ENCODE results near the gene TMEM131.

DNA sequence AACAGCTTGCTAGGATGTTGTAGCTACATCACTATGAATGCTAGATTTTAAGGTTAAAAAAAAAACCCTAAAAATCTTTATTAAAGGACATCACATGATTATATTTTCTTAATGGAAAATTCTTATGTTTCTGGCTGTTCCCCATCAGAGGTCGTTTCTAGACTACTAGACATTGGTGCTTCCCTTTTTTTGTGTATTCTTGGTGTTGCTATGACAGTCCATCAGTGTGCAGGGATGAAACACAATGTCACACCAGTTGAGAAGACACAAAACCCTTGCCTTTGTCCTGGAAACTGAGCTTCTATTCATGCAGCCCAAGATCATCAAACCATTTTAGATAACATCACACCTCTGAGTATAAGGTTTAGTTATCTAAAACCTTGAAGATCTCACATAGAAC, 19.9 kb upstream of the TMEM131 start:
- no peak for TF ChIP-seq POLR2AphosphoS5 (IDR thresholded peaks at IDR 0.05; ENCODE audit: low read depth)
- TF ChIP-seq, protein P1, sequence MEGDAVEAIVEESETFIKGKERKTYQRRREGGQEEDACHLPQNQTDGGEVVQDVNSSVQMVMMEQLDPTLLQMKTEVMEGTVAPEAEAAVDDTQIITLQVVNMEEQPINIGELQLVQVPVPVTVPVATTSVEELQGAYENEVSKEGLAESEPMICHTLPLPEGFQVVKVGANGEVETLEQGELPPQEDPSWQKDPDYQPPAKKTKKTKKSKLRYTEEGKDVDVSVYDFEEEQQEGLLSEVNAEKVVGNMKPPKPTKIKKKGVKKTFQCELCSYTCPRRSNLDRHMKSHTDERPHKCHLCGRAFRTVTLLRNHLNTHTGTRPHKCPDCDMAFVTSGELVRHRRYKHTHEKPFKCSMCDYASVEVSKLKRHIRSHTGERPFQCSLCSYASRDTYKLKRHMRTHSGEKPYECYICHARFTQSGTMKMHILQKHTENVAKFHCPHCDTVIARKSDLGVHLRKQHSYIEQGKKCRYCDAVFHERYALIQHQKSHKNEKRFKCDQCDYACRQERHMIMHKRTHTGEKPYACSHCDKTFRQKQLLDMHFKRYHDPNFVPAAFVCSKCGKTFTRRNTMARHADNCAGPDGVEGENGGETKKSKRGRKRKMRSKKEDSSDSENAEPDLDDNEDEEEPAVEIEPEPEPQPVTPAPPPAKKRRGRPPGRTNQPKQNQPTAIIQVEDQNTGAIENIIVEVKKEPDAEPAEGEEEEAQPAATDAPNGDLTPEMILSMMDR (conservative IDR thresholded peaks at IDR 0.05; ENCODE audit: low read depth in 2 of 2) = no peak
- TF ChIP-seq, protein P2, sequence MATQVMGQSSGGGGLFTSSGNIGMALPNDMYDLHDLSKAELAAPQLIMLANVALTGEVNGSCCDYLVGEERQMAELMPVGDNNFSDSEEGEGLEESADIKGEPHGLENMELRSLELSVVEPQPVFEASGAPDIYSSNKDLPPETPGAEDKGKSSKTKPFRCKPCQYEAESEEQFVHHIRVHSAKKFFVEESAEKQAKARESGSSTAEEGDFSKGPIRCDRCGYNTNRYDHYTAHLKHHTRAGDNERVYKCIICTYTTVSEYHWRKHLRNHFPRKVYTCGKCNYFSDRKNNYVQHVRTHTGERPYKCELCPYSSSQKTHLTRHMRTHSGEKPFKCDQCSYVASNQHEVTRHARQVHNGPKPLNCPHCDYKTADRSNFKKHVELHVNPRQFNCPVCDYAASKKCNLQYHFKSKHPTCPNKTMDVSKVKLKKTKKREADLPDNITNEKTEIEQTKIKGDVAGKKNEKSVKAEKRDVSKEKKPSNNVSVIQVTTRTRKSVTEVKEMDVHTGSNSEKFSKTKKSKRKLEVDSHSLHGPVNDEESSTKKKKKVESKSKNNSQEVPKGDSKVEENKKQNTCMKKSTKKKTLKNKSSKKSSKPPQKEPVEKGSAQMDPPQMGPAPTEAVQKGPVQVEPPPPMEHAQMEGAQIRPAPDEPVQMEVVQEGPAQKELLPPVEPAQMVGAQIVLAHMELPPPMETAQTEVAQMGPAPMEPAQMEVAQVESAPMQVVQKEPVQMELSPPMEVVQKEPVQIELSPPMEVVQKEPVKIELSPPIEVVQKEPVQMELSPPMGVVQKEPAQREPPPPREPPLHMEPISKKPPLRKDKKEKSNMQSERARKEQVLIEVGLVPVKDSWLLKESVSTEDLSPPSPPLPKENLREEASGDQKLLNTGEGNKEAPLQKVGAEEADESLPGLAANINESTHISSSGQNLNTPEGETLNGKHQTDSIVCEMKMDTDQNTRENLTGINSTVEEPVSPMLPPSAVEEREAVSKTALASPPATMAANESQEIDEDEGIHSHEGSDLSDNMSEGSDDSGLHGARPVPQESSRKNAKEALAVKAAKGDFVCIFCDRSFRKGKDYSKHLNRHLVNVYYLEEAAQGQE (IDR thresholded peaks at IDR 0.05; ENCODE audit: unreplicated experiment) = no peak
- TF ChIP-seq CREB1 (CRISPR knock-in tag; IDR thresholded peaks at IDR 0.05; ENCODE audit: low read depth) = no peak
- TF ChIP-seq EZH2 (IDR thresholded peaks at IDR 0.05; ENCODE audit: low read depth, unreplicated experiment) = no peak
- no peak for TF ChIP-seq JUNB (IDR thresholded peaks at IDR 0.05; ENCODE audit: unreplicated experiment)
- no peak for TF ChIP-seq STAT1 (IDR thresholded peaks at IDR 0.05; ENCODE audit: unreplicated experiment)
- no peak for TF ChIP-seq EZH2phosphoT487 (IDR thresholded peaks at IDR 0.05; ENCODE audit: unreplicated experiment)
- TF ChIP-seq, protein P3, sequence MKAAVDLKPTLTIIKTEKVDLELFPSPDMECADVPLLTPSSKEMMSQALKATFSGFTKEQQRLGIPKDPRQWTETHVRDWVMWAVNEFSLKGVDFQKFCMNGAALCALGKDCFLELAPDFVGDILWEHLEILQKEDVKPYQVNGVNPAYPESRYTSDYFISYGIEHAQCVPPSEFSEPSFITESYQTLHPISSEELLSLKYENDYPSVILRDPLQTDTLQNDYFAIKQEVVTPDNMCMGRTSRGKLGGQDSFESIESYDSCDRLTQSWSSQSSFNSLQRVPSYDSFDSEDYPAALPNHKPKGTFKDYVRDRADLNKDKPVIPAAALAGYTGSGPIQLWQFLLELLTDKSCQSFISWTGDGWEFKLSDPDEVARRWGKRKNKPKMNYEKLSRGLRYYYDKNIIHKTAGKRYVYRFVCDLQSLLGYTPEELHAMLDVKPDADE (IDR thresholded peaks at IDR 0.05) = no peak
- no peak for TF ChIP-seq NANOG (IDR thresholded peaks at IDR 0.05; ENCODE audit: borderline replicate concordance)
- TF ChIP-seq ZNF331 (CRISPR knock-in tag; IDR thresholded peaks at IDR 0.05; ENCODE audit: low read depth) = no peak
- no peak for TF ChIP-seq ZNF114 (CRISPR knock-in tag; IDR thresholded peaks at IDR 0.05)
- TF ChIP-seq, protein P4, sequence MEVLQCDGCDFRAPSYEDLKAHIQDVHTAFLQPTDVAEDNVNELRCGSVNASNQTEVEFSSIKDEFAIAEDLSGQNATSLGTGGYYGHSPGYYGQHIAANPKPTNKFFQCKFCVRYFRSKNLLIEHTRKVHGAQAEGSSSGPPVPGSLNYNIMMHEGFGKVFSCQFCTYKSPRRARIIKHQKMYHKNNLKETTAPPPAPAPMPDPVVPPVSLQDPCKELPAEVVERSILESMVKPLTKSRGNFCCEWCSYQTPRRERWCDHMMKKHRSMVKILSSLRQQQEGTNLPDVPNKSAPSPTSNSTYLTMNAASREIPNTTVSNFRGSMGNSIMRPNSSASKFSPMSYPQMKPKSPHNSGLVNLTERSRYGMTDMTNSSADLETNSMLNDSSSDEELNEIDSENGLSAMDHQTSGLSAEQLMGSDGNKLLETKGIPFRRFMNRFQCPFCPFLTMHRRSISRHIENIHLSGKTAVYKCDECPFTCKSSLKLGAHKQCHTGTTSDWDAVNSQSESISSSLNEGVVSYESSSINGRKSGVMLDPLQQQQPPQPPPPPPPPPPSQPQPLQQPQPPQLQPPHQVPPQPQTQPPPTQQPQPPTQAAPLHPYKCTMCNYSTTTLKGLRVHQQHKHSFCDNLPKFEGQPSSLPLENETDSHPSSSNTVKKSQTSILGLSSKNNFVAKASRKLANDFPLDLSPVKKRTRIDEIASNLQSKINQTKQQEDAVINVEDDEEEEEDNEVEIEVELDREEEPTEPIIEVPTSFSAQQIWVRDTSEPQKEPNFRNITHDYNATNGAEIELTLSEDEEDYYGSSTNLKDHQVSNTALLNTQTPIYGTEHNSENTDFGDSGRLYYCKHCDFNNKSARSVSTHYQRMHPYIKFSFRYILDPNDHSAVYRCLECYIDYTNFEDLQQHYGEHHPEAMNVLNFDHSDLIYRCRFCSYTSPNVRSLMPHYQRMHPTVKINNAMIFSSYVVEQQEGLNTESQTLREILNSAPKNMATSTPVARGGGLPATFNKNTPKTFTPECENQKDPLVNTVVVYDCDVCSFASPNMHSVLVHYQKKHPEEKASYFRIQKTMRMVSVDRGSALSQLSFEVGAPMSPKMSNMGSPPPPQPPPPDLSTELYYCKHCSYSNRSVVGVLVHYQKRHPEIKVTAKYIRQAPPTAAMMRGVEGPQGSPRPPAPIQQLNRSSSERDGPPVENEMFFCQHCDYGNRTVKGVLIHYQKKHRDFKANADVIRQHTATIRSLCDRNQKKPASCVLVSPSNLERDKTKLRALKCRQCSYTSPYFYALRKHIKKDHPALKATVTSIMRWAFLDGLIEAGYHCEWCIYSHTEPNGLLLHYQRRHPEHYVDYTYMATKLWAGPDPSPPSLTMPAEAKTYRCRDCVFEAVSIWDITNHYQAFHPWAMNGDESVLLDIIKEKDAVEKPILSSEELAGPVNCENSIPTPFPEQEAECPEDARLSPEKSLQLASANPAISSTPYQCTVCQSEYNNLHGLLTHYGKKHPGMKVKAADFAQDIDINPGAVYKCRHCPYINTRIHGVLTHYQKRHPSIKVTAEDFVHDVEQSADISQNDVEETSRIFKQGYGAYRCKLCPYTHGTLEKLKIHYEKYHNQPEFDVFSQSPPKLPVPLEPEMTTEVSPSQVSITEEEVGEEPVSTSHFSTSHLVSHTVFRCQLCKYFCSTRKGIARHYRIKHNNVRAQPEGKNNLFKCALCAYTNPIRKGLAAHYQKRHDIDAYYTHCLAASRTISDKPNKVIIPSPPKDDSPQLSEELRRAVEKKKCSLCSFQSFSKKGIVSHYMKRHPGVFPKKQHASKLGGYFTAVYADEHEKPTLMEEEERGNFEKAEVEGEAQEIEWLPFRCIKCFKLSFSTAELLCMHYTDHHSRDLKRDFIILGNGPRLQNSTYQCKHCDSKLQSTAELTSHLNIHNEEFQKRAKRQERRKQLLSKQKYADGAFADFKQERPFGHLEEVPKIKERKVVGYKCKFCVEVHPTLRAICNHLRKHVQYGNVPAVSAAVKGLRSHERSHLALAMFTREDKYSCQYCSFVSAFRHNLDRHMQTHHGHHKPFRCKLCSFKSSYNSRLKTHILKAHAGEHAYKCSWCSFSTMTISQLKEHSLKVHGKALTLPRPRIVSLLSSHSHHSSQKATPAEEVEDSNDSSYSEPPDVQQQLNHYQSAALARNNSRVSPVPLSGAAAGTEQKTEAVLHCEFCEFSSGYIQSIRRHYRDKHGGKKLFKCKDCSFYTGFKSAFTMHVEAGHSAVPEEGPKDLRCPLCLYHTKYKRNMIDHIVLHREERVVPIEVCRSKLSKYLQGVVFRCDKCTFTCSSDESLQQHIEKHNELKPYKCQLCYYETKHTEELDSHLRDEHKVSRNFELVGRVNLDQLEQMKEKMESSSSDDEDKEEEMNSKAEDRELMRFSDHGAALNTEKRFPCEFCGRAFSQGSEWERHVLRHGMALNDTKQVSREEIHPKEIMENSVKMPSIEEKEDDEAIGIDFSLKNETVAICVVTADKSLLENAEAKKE (CRISPR knock-in tag; IDR thresholded peaks at IDR 0.05) = no peak
